Lung microvascular endothelial cell (primary cell): ENCODE data around the gene VWA3A. TPM values are rescaled to one million over a fixed set of nuclear protein-coding genes. Genes with fewer than 3 reads are reported as not detected.
"Not testable (repeated sequence)": the region's sequence is repeated elsewhere in the genome, so short reads cannot be mapped to it uniquely, and the experiment has no call there.

Experiments
- DNase-seq, 2 donors: peaks; one replicate each; pipeline versions ENCODE4 v3.0.0 to v3.0.0-alpha.2; 2010; ENCODE audit warnings: low read depth in 2 of 2
- total RNA-seq: library from RNA; depleted of rRNA; stranded (reverse); fragments of >200 nt; gene quantifications from 2 replicates; pipeline ENCODE4 v1.2.1, GENCODE V29; 2014

The VWA3A gene
- total RNA-seq, 1 donor from 2014 or later: not detected

DNA sequence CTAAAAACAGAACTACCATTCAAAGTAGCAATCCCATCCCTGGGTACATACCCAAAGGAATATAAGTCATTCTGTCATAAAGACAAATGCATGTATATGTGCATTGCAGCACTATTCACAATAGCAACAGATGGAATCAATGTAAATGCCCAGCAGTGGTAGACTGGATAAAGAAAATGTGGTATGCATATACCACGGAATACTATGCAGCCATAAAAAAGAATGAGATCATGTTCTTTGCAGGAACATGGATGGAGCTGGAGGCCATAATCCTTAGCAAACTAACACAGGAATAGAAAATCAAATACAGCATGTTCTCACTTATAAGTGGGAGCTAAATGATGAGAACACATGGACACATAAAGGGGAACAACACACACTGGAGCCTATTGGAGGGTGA is 36.2 kb downstream of the VWA3A start:
- not testable (repeated sequence) for DNase-seq

DNA sequence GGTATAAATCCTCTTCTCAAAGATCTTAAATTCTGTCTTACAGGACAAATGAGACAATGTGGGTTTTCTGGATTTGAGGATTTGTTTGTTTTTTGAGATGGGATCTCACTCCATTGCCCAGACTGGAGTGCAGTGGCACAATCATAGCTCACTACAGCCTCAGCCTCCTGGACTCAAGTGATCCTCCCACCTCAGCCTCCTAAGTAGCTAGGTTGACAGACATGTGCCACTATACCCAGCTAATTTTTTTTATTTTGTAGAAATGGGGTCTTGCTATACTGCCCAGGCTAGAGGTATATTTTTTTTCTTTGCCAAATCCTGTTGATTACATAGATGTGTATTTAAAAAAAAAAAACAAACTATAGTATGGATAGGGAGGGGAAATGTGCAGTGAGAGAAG is 38.2 kb downstream of the VWA3A start:
- no peak for DNase-seq

DNA sequence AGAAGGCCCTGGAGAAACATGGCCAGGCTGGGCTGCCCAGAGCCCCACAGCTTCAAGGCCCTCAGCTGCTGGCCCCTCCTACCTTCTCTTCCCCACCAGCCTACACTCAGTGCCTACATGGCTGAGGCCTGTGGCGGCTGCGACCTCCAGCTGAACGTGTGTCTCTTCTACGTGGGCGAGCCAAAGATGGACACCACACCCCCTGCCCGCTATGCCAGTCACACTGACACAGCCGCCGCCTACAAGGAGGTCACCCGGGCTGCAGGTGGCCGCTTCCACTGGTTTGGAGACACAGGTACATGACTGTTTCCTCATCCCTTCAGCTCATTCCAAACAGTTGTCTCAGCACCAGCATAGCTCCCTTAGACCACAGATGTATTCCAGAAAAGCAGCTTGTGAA is 40.5 kb downstream of the VWA3A start:
- no peak for DNase-seq

DNA sequence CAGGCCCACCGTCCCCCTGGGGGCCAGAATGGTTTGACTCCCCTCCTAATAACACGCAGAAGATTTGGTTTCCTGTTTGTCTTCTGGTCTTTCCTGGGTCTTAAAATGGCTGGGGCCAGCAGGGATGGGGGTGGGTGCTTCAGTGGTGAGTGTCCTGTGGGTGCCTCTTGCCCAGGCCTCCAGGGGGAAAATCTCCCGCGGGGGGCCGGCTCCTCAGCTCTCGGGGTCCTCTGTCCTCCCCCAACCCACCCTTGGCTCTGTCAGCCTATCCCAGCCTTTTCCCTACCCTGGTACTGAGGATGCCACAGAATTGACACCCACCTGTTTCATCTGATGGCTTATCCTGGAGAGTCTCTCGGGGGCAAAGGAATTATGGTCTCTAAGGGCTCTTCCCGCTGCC is 46.1 kb downstream of the VWA3A start:
- no peak for DNase-seq

DNA sequence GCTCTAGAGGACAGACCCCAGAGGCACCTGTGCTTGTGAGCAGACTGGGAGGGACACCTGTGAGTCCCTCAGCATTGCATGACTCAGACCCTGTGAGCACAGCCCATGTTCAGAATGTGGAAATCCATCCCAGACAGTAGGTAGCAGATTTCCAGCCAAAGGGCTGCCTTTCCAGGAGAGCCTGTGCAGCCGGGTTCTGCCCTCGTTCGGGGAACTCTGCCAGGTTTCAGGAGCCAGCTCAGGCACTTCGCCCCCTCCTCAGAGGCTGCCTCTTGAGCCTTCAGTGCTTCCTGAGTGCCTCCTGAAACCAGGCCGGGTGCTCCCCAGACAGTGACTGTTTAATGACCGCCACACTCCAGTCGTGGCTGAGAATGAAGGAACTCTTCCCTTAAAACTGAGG is 46.7 kb downstream of the VWA3A start:
- DNase-seq: no peak

DNA sequence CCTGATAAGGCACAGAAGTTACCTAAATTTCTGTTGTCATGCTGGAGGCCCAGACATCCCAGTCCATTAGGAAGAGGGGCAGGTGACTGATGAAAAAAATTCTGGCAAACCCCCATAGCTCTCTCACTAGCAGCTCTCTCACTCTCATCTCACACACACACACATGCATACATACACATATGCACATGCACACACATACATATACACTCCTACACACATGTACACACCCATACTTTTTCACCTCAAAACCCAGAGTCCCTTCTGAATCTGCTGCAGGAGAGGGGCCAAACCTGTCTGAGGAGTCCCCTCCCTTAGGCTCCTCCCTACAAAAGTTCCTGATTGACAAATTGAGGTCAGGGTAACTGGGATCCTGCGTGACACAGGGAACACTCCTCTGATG is 47.4 kb downstream of the VWA3A start:
- no peak for DNase-seq

DNA sequence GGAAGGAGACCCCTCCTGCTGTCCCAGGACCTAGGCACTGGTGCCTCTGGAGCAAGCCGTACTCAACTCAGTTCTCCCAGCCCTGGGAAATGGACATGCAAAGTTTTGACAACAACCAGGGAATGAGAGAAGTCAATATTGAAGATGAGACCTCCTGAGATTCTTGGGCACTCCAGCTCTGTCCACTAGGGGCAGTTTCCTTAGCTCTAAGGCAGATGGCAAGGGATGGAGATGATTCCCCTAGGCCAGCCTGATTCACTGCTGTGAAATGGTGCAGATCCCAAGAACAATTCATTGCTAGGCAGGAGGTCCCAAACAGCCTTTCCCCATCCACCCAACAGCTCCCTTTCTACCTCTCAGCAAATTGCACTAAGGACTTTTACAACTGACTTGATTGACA is 49.4 kb downstream of the VWA3A start:
- peak; percentile 4 to 8 for DNase-seq

DNA sequence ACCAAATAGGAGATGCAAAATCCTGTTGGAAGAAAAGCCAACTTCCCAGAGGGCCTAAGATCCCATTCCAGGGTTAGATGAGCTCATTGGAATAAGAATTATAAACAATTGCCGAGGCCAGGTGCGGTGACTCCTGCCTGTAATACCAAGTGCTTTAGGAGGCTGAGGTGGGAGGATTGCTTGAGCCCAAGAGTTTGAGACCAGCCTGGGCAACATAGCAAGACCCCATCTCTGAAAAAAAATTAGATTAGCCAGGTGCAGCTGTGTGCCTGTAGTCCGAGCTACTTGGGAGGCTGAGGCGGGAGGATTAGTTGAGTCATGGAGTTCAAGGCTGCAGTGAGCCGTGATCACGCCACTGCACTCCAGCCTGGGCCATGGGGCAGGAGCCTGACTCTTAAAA is 52.2 kb downstream of the VWA3A start:
- DNase-seq: no peak

DNA sequence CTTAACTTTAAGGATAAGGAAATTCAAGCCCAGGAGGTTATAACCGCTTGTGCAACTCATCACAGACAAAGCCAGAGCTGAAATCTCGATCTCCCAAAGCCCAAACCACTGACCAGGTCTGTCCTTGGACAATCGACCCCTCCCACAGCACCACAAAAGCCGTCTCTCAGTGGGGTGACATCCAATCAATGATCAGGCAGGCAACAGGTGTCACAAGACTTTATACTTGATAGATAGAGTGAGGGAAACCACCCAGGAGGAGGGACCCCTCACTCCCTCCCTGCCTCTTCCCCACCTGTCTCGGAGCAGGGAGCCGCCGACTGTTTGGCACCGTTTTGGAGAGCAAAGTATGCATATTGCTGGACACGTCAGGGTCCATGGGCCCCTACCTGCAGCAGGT is 55.5 kb downstream of the VWA3A start:
- DNase-seq: no peak

DNA sequence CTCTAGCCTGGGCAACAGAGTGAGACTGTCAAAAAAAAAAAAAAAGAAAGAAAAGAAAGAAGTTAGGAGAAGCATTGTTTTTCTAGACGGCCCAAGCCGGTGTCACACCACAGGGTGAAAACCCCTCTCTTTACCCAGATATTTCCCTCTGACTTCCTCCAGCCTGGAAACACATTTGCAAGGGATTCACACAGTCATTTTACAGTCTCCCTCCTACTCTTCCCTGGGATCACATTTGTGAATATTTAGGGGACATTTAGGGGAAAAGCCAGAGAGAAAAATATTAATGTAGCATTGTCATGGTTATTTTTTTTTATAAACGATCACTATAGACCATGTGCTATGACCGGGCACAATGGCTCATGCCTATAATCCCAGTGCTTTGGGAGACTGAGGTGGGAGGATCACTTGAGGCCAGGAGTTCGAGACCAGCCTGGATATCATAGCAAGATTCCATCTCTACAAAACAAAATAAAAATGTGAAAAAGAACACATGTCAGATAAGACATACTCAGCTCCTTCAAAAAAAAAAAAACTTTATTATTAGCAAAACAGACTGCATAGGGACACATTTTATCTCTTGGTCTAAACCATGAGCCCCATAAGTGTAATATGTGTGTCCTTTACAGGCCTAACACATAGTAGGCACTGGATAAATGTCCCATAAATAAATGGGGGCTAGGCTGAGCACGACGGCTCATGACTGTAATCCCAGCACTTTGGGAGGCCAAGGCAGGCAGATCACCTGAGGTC is 59.1 kb downstream of the VWA3A start:
- no peak for DNase-seq

DNA sequence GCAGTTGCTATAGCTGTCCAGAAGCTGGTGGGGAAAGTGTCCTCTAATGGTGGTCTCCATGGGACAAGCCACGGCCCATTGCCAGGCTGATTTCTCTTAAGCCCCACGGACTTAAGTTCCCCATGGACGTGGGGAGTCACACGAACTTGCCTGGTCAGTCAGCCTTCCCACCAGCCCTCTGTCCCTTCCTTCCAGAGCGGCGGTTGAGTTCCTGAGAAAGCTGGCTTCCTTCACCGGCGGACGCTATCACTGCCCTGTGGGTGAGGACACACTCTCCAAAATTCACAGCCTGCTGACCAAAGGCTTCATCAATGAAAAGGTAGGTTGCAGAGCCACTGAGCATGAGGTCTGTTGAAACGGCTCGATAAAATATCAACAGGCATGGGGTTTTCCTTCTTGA is 60.0 kb downstream of the VWA3A start:
- DNase-seq: no peak

DNA sequence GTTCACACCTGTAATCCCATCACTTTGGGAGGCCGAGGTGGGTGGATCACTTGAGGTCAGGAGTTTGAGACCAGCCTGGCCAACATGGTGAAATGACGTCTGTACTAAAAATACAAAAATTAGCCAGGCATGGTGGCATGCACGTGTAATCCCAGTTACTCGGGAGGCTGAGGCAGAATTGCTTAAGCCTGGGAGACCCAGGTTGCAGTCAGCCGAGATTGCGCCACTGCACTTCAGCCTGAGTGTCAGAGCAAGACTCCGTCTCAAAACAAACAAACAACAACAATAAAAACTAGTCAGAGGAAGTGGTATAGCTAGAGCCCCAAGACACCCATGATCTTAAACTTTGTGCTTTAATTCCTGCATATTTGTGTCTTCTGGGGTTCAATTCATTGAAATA is 60.7 kb downstream of the VWA3A start:
- DNase-seq: not testable (repeated sequence)

DNA sequence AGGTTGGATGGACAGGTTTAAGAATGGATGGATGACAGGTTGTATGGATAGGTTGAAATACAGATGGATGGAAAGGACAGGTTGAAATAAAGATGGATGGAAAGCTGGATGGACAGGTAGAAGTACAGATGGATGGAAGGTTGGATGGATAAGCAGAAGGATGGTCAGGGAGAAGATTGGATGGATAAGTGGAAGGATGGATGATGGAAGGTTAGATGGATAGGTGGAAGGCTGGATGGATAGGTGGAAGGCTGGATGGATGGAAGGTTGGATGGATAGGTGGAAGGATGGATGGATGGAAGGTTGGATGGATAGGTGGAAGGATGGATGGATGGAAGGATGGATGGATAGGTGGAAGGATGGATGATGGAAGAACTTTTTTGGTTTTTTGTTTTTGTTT is 69.1 kb downstream of the VWA3A start:
- no peak for DNase-seq

DNA sequence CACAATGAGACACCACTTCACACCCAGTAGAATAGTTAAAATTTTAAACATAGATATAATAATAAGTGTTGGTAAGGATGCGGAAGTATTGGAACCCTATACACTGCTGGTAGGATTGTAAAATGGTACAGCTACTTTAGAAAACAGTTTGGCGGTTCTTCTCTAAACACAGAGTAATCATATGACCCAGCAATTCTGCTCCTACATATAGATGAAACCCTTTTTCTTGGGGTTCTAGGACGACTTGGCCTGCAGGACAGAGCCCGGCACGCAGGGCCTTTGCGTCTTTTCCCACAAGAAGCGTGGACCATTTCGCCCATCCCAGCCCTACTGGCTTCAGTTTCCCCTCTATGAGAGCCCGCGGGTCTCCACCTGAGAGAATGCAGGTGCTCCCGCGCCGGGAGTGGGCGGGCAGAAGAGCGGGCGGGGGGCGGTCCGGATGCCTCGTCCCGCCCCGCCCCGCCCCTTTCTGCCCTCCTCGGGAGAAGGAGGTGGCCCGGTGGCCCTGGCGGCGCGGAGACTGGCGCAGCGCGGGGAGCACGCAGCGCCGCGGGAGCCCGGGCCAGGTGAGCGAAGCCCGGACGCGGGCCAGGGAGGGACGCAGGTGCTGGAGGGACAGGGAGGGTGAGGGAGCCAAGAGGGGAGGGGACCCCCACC is 69.8 kb downstream of the VWA3A start, which contains the start of gene SDR42E2:
TSS of gene SDR42E2 (plus strand) at position 508 of the 657 bp plus-strand sequence. CDS start 3,077 bp downstream, outside the sequence.
- no peak for DNase-seq

DNA sequence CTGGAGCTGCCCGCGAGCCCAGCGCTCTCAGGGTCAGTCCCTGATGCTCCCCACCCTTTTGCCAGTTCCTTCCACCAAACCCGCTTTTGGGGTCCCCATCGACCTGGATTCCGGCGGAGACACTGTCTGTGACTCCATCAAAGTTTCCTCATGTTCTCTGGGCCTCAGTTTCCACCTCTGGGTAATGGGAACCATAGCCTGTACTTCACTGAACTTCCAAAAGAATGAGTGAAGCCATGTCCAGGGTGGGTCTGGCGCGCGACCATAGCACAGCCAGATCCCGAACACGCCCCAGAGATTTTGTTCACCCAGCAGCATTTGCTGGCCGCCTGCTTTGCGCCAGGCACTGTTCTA is 70.3 kb downstream of the VWA3A start:
- no peak for DNase-seq

DNA sequence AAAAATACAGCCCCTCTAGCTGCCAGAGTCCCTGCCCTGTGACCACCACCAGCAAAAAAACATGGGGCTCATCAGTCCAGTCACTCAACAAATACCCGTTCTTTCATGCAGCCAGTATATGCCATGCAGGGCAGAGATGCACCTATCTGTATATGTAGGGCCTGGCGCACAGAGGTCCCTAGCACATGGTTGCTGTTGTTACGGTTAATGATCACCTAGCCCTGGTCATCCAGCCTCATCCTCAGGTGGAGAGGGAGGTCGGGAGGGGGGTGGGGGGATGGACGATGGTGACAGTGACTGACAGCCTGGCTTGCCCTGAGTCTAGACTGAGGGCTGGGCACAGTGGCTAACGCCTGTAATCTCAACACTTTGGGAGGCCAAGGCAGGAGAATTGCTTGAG is 71.5 kb downstream of the VWA3A start:
- DNase-seq: no peak

DNA sequence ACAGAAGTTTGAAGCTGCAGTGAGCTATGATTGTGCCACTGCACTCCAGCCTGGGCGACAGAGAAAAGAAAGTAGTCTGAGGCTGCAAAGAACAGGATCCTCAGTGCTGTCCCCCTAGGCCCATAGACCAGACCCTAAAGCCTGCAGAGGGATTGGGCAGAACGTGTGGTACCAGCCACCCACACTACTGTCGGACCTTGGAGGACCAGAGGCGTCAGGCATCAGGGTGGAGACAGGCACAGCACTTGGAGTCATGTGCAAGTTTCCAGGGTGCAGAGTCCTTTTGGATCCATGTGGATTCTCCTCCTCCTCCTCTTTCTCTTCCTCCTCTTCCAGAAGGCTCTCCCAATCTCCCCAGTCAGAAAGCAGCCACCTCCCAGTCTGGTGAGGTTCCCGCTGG is 72.1 kb downstream of the VWA3A start:
- no peak for DNase-seq

DNA sequence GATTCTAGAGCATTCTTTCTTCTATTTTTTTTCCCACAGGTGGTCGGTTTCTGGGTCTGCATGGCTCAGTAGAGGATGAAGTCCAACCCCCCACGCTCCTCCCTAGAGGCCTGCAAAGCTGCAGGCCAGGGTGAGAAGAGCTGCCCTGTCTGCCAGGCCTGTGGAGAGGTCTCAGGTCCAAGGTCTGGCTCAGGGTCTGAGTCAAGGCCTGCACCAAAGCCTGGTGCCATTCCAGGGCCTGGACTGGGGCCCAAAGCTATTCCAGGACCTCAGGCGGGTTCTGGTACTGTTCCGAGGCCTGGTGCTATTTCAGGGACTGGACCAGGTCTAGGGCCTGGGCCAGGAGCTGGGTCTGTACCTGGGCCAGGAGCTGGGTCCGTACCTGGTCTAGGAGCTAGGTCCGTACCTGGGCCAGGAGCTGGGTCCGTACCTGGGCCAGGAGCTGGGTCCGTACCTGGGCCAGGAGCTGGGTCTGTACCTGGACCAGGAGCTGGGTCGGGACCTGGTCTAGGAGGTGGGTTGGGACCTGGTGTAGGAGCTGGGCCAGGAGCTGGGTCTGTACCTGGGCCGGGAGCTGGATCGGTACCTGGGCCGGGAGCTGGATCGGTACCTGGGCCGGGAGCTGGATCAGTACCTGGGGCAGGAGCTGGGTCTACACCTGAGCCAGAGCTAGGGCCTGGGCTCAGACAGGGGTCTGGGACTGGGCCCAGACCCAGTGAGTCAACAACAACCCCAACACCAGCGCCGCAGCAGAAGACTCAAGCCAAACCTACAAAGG is 73.4 kb downstream of the VWA3A start:
- DNase-seq: no peak

DNA sequence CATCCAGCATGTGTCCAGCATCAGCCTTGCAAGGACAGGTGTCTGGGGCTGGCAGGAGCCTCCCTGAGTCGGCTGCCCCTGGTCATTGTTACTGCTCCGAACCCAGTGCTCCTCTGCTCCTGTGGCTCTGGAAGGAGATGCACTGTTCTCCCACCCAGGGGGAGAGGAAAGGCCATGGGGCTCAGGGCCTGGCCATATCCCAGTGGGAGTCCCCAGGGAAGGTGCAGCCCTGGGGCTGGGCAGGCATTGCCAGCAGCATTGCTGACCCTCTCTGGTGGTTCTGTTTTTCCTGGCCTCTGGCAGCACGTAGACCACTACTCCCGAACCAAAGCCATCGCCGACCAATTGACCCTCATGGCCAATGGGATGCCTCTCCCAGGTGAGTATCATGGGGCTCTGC is 79.6 kb downstream of the VWA3A start:
- DNase-seq: no peak

DNA sequence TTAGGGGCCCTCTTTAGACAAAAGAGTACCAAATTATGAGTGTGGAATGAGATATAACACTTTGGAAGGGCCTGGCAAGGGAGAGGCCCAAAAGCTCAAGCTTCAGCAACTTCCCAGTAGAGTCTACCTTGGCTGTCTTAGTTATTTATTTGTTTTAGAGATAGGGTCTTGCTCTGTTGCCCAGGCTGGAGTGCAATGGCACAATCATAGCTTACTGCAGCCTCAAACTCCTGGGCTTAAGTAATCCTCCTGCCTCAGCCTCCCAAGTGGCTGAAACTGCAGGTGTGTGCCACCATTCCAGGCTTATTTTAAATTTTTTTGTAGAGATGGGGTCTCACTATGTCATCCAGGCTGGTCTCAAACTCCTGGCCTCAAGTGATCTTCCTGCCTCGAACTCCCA is 80.3 kb downstream of the VWA3A start:
- not testable (repeated sequence) for DNase-seq

DNA sequence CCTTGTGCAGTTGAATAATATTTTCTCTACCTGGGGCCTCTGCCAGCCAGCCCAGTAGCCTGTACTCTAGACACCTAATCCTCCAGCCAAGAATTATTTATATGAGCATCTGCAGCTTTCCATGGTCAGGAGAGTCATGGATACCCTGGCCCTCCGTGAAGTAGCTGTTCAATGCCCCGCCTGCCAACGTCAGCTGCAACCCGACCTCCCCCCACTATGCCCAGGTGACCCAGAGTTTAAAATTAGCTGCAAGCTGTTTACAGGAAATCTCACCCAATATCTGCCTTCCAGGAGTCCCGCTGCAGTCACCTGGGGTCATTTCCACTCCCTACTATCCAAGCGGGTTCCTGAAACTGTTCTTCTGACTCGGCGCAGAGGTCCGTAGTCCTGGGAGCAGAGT is 82.3 kb downstream of the VWA3A start:
- DNase-seq: no peak
